Suprapubic skin (tissue), 4 donors: ENCODE measurements around the gene TMEM150A.

Experiments
- EP300 ChIP-seq: sonication (generic); formaldehyde crosslinking; IDR thresholded peaks from one replicate; pipeline ENCODE4 v1.6.1; 2017; ENCODE audit warnings: antibody characterized with exemption
- POLR2A ChIP-seq, 2 donors: fragments of 450-650 bp; IDR thresholded peaks; one replicate each; pipeline ENCODE4 v1.6.1; 2017; ENCODE audit warnings: antibody characterized with exemption in 2 of 2, mild to moderate bottlenecking in 2 of 2, moderate library complexity in 2 of 2
- POLR2AphosphoS5 ChIP-seq, 3 donors: sonication (generic); formaldehyde crosslinking; IDR thresholded peaks; one replicate each; pipeline ENCODE4 v1.6.1; 2017; ENCODE audit warnings: antibody characterized with exemption in 3 of 3
- TF ChIP-seq, protein P1 (sequence below), 2 donors: fragments of 200-600 bp in 1 of 2; fragments of 450-650 bp in 1 of 2; sonication (generic) in 1 of 2; IDR thresholded peaks; one replicate each; pipeline ENCODE4 v1.5.1; 2016 to 2019; ENCODE audit warnings: antibody characterized with exemption in 2 of 2, mild to moderate bottlenecking in 1 of 2, moderate library complexity in 1 of 2

GRCh38 chr2:85606116-85606455 lies 3.6 kb upstream of the TMEM150A start:
- TF ChIP-seq, protein P1, sequence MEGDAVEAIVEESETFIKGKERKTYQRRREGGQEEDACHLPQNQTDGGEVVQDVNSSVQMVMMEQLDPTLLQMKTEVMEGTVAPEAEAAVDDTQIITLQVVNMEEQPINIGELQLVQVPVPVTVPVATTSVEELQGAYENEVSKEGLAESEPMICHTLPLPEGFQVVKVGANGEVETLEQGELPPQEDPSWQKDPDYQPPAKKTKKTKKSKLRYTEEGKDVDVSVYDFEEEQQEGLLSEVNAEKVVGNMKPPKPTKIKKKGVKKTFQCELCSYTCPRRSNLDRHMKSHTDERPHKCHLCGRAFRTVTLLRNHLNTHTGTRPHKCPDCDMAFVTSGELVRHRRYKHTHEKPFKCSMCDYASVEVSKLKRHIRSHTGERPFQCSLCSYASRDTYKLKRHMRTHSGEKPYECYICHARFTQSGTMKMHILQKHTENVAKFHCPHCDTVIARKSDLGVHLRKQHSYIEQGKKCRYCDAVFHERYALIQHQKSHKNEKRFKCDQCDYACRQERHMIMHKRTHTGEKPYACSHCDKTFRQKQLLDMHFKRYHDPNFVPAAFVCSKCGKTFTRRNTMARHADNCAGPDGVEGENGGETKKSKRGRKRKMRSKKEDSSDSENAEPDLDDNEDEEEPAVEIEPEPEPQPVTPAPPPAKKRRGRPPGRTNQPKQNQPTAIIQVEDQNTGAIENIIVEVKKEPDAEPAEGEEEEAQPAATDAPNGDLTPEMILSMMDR (IDR thresholded peaks at IDR 0.05), result no peak
- TF ChIP-seq EP300, result no peak
- no peak for TF ChIP-seq POLR2A (IDR thresholded peaks at IDR 0.05)
- TF ChIP-seq POLR2AphosphoS5 (IDR thresholded peaks at IDR 0.05), result no peak
